Endothelial cell of umbilical vein (primary cell): ENCODE measurements around the gene COL4A2. TPM values are rescaled to one million over a fixed set of nuclear protein-coding genes. Genes with fewer than 3 reads are reported as not detected.

ENCODE experiments used
- BruUV-seq: library from RNA; stranded (reverse); fragments of 400-500 nt; replicated peaks from 2 replicates; lab custom pipeline; 2021; lab: Mats Ljungman, UMichigan
- CTCF ChIA-PET: fragments of 300-600, 350-600 bp; sonication (Branson Sonifier 250); formaldehyde crosslinking; loops from one replicate; lab custom pipeline; 2021; ENCODE audit warnings: antibody characterized with exemption, inconsistent platforms; lab: Charles Lee
- POLR2A ChIA-PET: fragments of 300-600, 350-600 bp; sonication (Branson Sonifier 250); formaldehyde crosslinking; loops from one replicate; lab custom pipeline; 2021; ENCODE audit warnings: antibody characterized with exemption, inconsistent platforms; lab: Charles Lee
- DNase-seq: peaks from one replicate; pipeline ENCODE4 v3.0.0-alpha.2; 2011; ENCODE audit warnings: low read depth, low spot score
- FAIRE-seq: peaks from 2 replicates; lab custom pipeline; 2011; peaks lifted over from hg19 to GRCh38; lab: Jason Lieb, UNC
- H2AFZ ChIP-seq: 2 replicates; pipeline ENCODE4 v1.6.0; 2012; ENCODE audit warnings: low read depth, low read length, control low read depth, inconsistent platforms
- H3K27ac ChIP-seq: 2 replicates; pipeline ENCODE4 v1.5.1; 2011; ENCODE audit warnings: low read depth, mild to moderate bottlenecking, control low read depth, low read length, moderate library complexity; ENCODE audit not compliant: insufficient read depth
- H3K27me3 ChIP-seq, 2 experiments: 2 replicates each; pipeline versions ENCODE4 v1.6.0 to v1.6.1; 2011; ENCODE audit warnings: low read length in 2 of 2, mixed read lengths in 1 of 2; ENCODE audit not compliant: control insufficient read depth in 2 of 2, insufficient read depth in 2 of 2
- H3K36me3 ChIP-seq, 2 experiments: 2 replicates in 1 of 2; 3 replicates in 1 of 2; pipeline ENCODE4 v1.5.1; 2011; ENCODE audit warnings: low read length in 2 of 2, mild to moderate bottlenecking in 1 of 2, moderate library complexity in 1 of 2; ENCODE audit not compliant: control insufficient read depth in 2 of 2, insufficient read depth in 2 of 2; ENCODE audit errors: extremely low read depth in 1 of 2
- H3K4me1 ChIP-seq: 3 replicates; pipeline ENCODE4 v1.5.1; 2011; ENCODE audit warnings: mild to moderate bottlenecking, low read length; ENCODE audit not compliant: control insufficient read depth, insufficient read depth; ENCODE audit errors: extremely low read depth
- H3K4me2 ChIP-seq: 2 replicates; pipeline ENCODE4 v1.6.1; 2011; ENCODE audit warnings: low read length, control low read depth, mixed read lengths; ENCODE audit not compliant: insufficient read depth
- H3K4me3 ChIP-seq, 3 experiments: fragments of 200-600 bp in 1 of 3; sonication (generic), shearing (Covaris generic) in 1 of 3; replicated peaks in 1 of 3; 2 replicates each; pipeline ENCODE4 v1.5.1; 2011 to 2016; ENCODE audit warnings: control low read depth in 3 of 3, low read length in 3 of 3, mild to moderate bottlenecking in 2 of 3, inconsistent platforms in 1 of 3, low read depth in 1 of 3, moderate library complexity in 1 of 3; ENCODE audit not compliant: insufficient read depth in 1 of 3
- H3K79me2 ChIP-seq: 2 replicates; pipeline ENCODE4 v1.6.0; 2012; ENCODE audit warnings: low read length, inconsistent platforms; ENCODE audit not compliant: control insufficient read depth, insufficient read depth
- H3K9ac ChIP-seq: replicated peaks from 2 replicates; pipeline ENCODE3; 2011; ENCODE audit warnings: low read length, control low read depth; ENCODE audit not compliant: insufficient read depth; ENCODE audit errors: extremely low read depth
- H3K9me1 ChIP-seq: replicated peaks from 3 replicates; pipeline ENCODE4 v1.6.0; 2011; ENCODE audit warnings: mild to moderate bottlenecking, low read length; ENCODE audit not compliant: control insufficient read depth, insufficient read depth; ENCODE audit errors: extremely low read depth
- H3K9me3 ChIP-seq: replicated peaks from 2 replicates; pipeline ENCODE4 v1.5.1; 2012; ENCODE audit warnings: low read length, inconsistent platforms; ENCODE audit not compliant: control insufficient read depth, insufficient read depth
- H4K20me1 ChIP-seq: replicated peaks from 2 replicates; pipeline ENCODE3; 2011; ENCODE audit warnings: mild to moderate bottlenecking, low read length; ENCODE audit not compliant: control insufficient read depth, insufficient read depth; ENCODE audit errors: extremely low read depth
- CTCF ChIP-seq, 2 donors: IDR thresholded peaks; 1 replicate in 1 of 2; 2 replicates in 1 of 2; pipeline ENCODE4 v1.5.1; 2011; ENCODE audit warnings: low read length in 2 of 2, mild to moderate bottlenecking in 2 of 2, moderate library complexity in 2 of 2, control low read depth in 1 of 2, inconsistent platforms in 1 of 2, low read depth in 1 of 2; ENCODE audit not compliant: insufficient read depth in 1 of 2; ENCODE audit errors: extremely low read depth in 1 of 2
- EZH2 ChIP-seq: IDR thresholded peaks from 2 replicates; pipeline ENCODE4 v1.6.1; 2012; ENCODE audit warnings: borderline replicate concordance, low read depth, mild to moderate bottlenecking, moderate library complexity, low read length, inconsistent platforms; ENCODE audit not compliant: severe bottlenecking
- FOS ChIP-seq: IDR thresholded peaks from 2 replicates; pipeline ENCODE4 v1.6.1; 2011; ENCODE audit warnings: mild to moderate bottlenecking, low read length, moderate library complexity, borderline replicate concordance; ENCODE audit not compliant: insufficient read depth
- GATA2 ChIP-seq: IDR thresholded peaks from 2 replicates; pipeline ENCODE4 v1.7.0; 2011; ENCODE audit warnings: low read depth, mild to moderate bottlenecking, moderate library complexity, mixed read lengths, low read length; ENCODE audit not compliant: insufficient read length, insufficient read depth
- MAX ChIP-seq: IDR thresholded peaks from 2 replicates; pipeline ENCODE4 v1.6.1; 2011; ENCODE audit not compliant: insufficient read depth, insufficient read length
- MYC ChIP-seq: IDR thresholded peaks from one replicate; pipeline ENCODE4 v1.6.1; 2011; ENCODE audit warnings: mild to moderate bottlenecking, low read depth, low read length
- POLR2A ChIP-seq: IDR thresholded peaks from 2 replicates; pipeline ENCODE4 v1.6.1; 2012; ENCODE audit warnings: low read depth, mild to moderate bottlenecking, control low read depth, low read length
- POLR2AphosphoS5 ChIP-seq: IDR thresholded peaks from 2 replicates; pipeline ENCODE4 v1.6.1; 2012; ENCODE audit warnings: low read depth, mild to moderate bottlenecking, control low read depth, low read length, moderate library complexity; ENCODE audit not compliant: insufficient read depth
- dilution Hi-C: fragments of 300-500 bp; cut with MboI; formaldehyde crosslinking; loops from one replicate; pipeline ENCODE4 v1.15.0; 2019; ENCODE audit warnings: low sequenced_read_pairs; ENCODE audit not compliant: extremely low pct_ligation_motif_present
- intact Hi-C: fragments of 100-400 bp; cut with micrococcal nuclease; formaldehyde crosslinking; loops from one replicate; pipeline ENCODE4 v1.10.0; 2022
- polyA plus RNA-seq, 4 experiments: library from polyadenylated mRNA; depleted of rRNA in 3 of 4; stranded (reverse) in 3 of 4; unstranded in 1 of 4; fragments of >200 nt; gene quantifications; 2 replicates each; pipeline versions ENCODE4 v1.2.1 to v1.2.3, GENCODE V29; 2011 to 2012; ENCODE audit warnings: missing spikeins in 1 of 4
- total RNA-seq: library from RNA; stranded (reverse); gene quantifications from 2 replicates; pipeline ENCODE4 v1.2.3, GENCODE V29; 2021

Gene COL4A2
- total and polyA plus RNA-seq, 2 donors (not counting 3 experiments of a cell fraction or from before 2014, with no cell fraction given), result 792 to 940 TPM

GRCh38 chr13:110438211-110438610 is 131.1 kb downstream of the COL4A2 start:
- no peak for FAIRE-seq
- CTCF ChIA-PET, result no interaction called here
- H3K9ac ChIP-seq, result no peak overlapping the region

More at GRCh38 chr13:110438211-110438610, 131.1 kb downstream of the COL4A2 start:
- no peaks in the 10 kb centered on the region for H3K9me3 ChIP-seq
- no peak overlapping the region for H3K4me3 ChIP-seq
- no peaks in the 10 kb centered on the region for H3K79me2 ChIP-seq
- dilution Hi-C loops, result no loop called here
- H3K4me1 ChIP-seq, result peaks cover 16% of the 10 kb centered on the region
- no peak for DNase-seq
- TF ChIP-seq CTCF (IDR thresholded peaks at IDR 0.05; ENCODE audit: extremely low read depth in 1 of 2, insufficient read depth in 1 of 2, low read depth in 1 of 2, low read length in 2 of 2) (no peak), EZH2 (no peak), MAX (no peak), FOS (no peak), POLR2AphosphoS5 (no peak), POLR2A (no peak), MYC (no peak), GATA2 (no peak)
- peaks cover 35 to 44% of the 10 kb centered on the region in 2 experiments for H3K36me3 ChIP-seq
- H4K20me1 ChIP-seq, result no peaks in the 10 kb centered on the region
- H3K27ac ChIP-seq, result no peak overlapping the region
- no peak overlapping the region for H2AFZ ChIP-seq
- no TSS peak for BruUV-seq
- intact Hi-C loops, result no loop called here
- H3K4me2 ChIP-seq, result no peak overlapping the region
- H3K27me3 ChIP-seq, result no peaks in the 10 kb centered on the region
- no peaks in the 10 kb centered on the region for H3K9me1 ChIP-seq
- POLR2A ChIA-PET, result no interaction called here
